Lower leg skin (tissue), 4 donors: ENCODE data around the gene HMGCS1. TPM values are rescaled to one million over a fixed set of nuclear protein-coding genes. Genes with fewer than 3 reads are reported as not detected.
"Not testable (repeated sequence)": the region's sequence is repeated elsewhere in the genome, so short reads cannot be mapped to it uniquely, and the experiment has no call there.

Source experiments
- DNase-seq, 2 donors: peaks; one replicate each; pipeline ENCODE4 v3.0.0-alpha.2; 2019; ENCODE audit warnings: low spot score in 2 of 2
- H3K4me3 ChIP-seq: fragments of 200-600 bp; sonication (generic); 2 replicates; pipeline ENCODE4 v1.5.1; 2017; ENCODE audit warnings: mild to moderate bottlenecking, low read depth; ENCODE audit not compliant: poor library complexity, severe bottlenecking
- POLR2A ChIP-seq, 2 donors: fragments of 450-650 bp; IDR thresholded peaks; one replicate each; pipeline ENCODE4 v1.6.1; 2016 to 2017; ENCODE audit warnings: antibody characterized with exemption in 2 of 2, mild to moderate bottlenecking in 1 of 2, moderate library complexity in 1 of 2
- WGBS, 2 donors: methylation state at CpG; one replicate each; pipeline ENCODE4 v1.1.5; 2018; 5-methylcytosine and 5-hydroxymethylcytosine counted together
- intact Hi-C: fragments of 100-400 bp; cut with DNase I; formaldehyde crosslinking; loops from one replicate; pipeline ENCODE4 v1.15.0; 2023; ENCODE audit warnings: low total_unique reads
- total RNA-seq, 4 donors: library from RNA; depleted of rRNA; stranded (reverse); fragments of >200 nt; gene quantifications; one replicate each; pipeline ENCODE4 v1.1.0, GENCODE V29; 2016
- TF ChIP-seq, protein P1 (sequence below), 3 donors: fragments of 450-650 bp; IDR thresholded peaks; one replicate each; pipeline ENCODE4 v1.5.1; 2016; ENCODE audit warnings: antibody characterized with exemption in 3 of 3, mild to moderate bottlenecking in 3 of 3, moderate library complexity in 2 of 3

The HMGCS1 gene
- total RNA-seq, 4 donors from 2014 or later = 70.4 to 106 (median 97.4) TPM

GRCh38 chr5:43338862-43339261 is 25.6 kb upstream of the HMGCS1 start:
- TF ChIP-seq, protein P1, sequence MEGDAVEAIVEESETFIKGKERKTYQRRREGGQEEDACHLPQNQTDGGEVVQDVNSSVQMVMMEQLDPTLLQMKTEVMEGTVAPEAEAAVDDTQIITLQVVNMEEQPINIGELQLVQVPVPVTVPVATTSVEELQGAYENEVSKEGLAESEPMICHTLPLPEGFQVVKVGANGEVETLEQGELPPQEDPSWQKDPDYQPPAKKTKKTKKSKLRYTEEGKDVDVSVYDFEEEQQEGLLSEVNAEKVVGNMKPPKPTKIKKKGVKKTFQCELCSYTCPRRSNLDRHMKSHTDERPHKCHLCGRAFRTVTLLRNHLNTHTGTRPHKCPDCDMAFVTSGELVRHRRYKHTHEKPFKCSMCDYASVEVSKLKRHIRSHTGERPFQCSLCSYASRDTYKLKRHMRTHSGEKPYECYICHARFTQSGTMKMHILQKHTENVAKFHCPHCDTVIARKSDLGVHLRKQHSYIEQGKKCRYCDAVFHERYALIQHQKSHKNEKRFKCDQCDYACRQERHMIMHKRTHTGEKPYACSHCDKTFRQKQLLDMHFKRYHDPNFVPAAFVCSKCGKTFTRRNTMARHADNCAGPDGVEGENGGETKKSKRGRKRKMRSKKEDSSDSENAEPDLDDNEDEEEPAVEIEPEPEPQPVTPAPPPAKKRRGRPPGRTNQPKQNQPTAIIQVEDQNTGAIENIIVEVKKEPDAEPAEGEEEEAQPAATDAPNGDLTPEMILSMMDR (IDR thresholded peaks at IDR 0.05) = no peak
- no peak for TF ChIP-seq POLR2A (IDR thresholded peaks at IDR 0.05)
- intact Hi-C loops = no loop called here
- WGBS, 2 donors = 74 to 76% methylated on average over 1 of the region's 1 CpG
- H3K4me3 ChIP-seq = no peak overlapping the region
- no peak for DNase-seq

GRCh38 chr5:43336159-43336558 is 22.9 kb upstream of the HMGCS1 start:
- no peak for TF ChIP-seq POLR2A (IDR thresholded peaks at IDR 0.05)
- TF ChIP-seq, protein P1 (IDR thresholded peaks at IDR 0.05) = no peak
- intact Hi-C loops = no loop called here
- WGBS, 2 donors = 70 to 81% methylated on average over 2 of the region's 2 CpGs

GRCh38 chr5:43335681-43336080 is 22.5 kb upstream of the HMGCS1 start:
- DNase-seq = no peak
- TF ChIP-seq, protein P1 (IDR thresholded peaks at IDR 0.05) = no peak
- no peak for TF ChIP-seq POLR2A (IDR thresholded peaks at IDR 0.05)
- no peak overlapping the region for H3K4me3 ChIP-seq
- intact Hi-C loops = no loop called here
- WGBS, 2 donors = 68 to 92% methylated on average over 4 of the region's 4 CpGs

More at GRCh38 chr5:43336159-43336558, 22.9 kb upstream of the HMGCS1 start:
- no peak for DNase-seq
- H3K4me3 ChIP-seq = no peak overlapping the region

GRCh38 chr5:43332401-43332800 is 19.2 kb upstream of the HMGCS1 start:
- WGBS, 2 donors = 83 to 94% methylated on average over 1 of the region's 1 CpG
- H3K4me3 ChIP-seq = no peak overlapping the region
- TF ChIP-seq POLR2A (IDR thresholded peaks at IDR 0.05) = no peak
- TF ChIP-seq, protein P1 (IDR thresholded peaks at IDR 0.05) = no peak
- intact Hi-C loops = no loop called here
- DNase-seq = no peak

GRCh38 chr5:43325624-43326023 is 12.4 kb upstream of the HMGCS1 start:
- intact Hi-C loops, H3K4me3 ChIP-seq, DNase-seq: not testable (repeated sequence)

DNA sequence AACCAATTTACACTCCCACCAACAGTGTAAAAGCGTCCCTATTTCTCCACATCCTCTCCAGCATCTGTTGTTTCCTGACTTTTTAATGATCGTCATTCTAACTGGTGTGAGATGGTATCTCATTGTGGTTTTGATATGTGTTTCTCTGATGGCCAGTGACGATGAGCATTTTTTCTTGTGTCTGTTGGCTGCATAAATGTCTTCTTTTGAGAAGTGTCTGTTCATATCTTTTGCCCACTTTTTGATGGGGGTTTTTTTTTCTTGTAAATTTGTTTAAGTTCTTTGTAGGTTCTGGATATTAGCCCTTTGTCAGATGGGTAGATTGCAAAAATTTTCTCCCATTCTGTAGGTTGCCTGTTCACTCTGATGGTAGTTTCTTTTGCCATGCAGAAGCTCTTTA is 10.3 kb upstream of the HMGCS1 start:
- intact Hi-C loops, DNase-seq, H3K4me3 ChIP-seq: not testable (repeated sequence)
- WGBS, 2 donors = 58 to 94% methylated on average over 3 of the region's 3 CpGs

DNA sequence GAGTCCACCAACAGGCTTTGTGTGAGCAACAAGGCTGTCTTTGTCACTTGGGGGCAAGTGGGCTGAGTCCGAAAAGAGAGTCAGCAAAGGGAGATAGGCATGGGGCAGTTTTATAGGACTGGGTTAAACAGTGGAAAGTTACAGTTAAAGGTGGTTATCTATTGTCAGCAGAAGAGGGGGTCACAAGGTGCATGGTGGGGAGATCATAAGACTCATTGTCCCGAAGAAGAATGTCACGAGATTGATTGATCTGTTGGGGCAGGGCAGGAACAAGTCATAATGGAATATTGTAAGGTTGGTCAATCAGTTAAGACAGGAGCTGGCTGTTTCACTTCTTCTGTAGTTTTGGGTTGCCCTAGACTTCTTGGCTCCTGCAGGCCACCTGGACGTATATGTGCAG is 7.6 kb upstream of the HMGCS1 start:
- 70 to 95% methylated on average over 4 of the region's 4 CpGs for WGBS, 2 donors
- no peak overlapping the region for H3K4me3 ChIP-seq
- TF ChIP-seq POLR2A (IDR thresholded peaks at IDR 0.05) = no peak
- TF ChIP-seq, protein P1 (IDR thresholded peaks at IDR 0.05) = no peak
- intact Hi-C loops = no loop called here
- no peak for DNase-seq
